Stimulated activated CD4-positive, alpha-beta T cell treated with anti-CD3 and anti-CD28 coated beads, Interleukin-1b, Interleukin-23, amount 100 ng/mL, for 1 hour (primary cell): Measurements from ENCODE around the gene ATP1B3.
A peak's percentile ranks its signal among the peaks of the same experiment; 100 is the strongest.
"Not testable (repeated sequence)": the region's sequence is repeated elsewhere in the genome, so short reads cannot be mapped to it uniquely, and the experiment has no call there.

ENCODE experiments used
- DNase-seq, 2 donors: peaks; one replicate each; pipeline ENCODE4 v3.0.0-alpha.2; 2020; ENCODE audit warnings: low read depth in 2 of 2

The ATP1B3 gene

GRCh38 chr3:141876381-141876890 is at the start of gene ATP1B3:
ATP1B3 (plus strand) TSS chr3:141876643; CDS start chr3:141876802, 159 bp downstream.
- DNase-seq = peak; percentile 58 to 61

GRCh38 chr3:141828487-141828886 is 48.0 kb upstream of the ATP1B3 start:
- DNase-seq = no peak

GRCh38 chr3:141828890-141829289 is 47.6 kb upstream of the ATP1B3 start:
- DNase-seq = no peak

- no peak for DNase-seq
Observed at GRCh38 chr3:141830508-141830907, 45.9 kb upstream of the ATP1B3 start.

GRCh38 chr3:141834292-141834691 is 42.2 kb upstream of the ATP1B3 start:
- DNase-seq = no peak

GRCh38 chr3:141835557-141836229 is 40.8 kb upstream of the ATP1B3 start:
- DNase-seq = no peak

GRCh38 chr3:141839389-141839788 is 37.1 kb upstream of the ATP1B3 start:
- no peak for DNase-seq

- no peak for DNase-seq
Observed at GRCh38 chr3:141840737-141841544, 35.5 kb upstream of the ATP1B3 start.

- DNase-seq = no peak
Observed at GRCh38 chr3:141844108-141844507, 32.3 kb upstream of the ATP1B3 start.

- DNase-seq = no peak
Observed at GRCh38 chr3:141844812-141845211, 31.6 kb upstream of the ATP1B3 start.

GRCh38 chr3:141845407-141846049 is 30.9 kb upstream of the ATP1B3 start:
- no peak for DNase-seq

GRCh38 chr3:141846050-141846433 is 30.4 kb upstream of the ATP1B3 start:
- DNase-seq = no peak

GRCh38 chr3:141848159-141848748 is 28.2 kb upstream of the ATP1B3 start:
- not testable (repeated sequence) for DNase-seq

- DNase-seq = no peak
Observed at GRCh38 chr3:141849056-141849815, 27.2 kb upstream of the ATP1B3 start.

- no peak for DNase-seq
Observed at GRCh38 chr3:141851411-141851810, 25.0 kb upstream of the ATP1B3 start.

GRCh38 chr3:141853081-141853601 is 23.3 kb upstream of the ATP1B3 start:
- no peak for DNase-seq

- no peak for DNase-seq
Observed at GRCh38 chr3:141853629-141854168, 22.7 kb upstream of the ATP1B3 start.

- no peak for DNase-seq
Observed at GRCh38 chr3:141854599-141854998, 21.8 kb upstream of the ATP1B3 start.

GRCh38 chr3:141858312-141858711 is 18.1 kb upstream of the ATP1B3 start:
- no peak for DNase-seq

GRCh38 chr3:141859651-141860050 is 16.8 kb upstream of the ATP1B3 start:
- no peak for DNase-seq
